ENCODE measurements around the gene MYRFL.

MYRFL gene

DNA sequence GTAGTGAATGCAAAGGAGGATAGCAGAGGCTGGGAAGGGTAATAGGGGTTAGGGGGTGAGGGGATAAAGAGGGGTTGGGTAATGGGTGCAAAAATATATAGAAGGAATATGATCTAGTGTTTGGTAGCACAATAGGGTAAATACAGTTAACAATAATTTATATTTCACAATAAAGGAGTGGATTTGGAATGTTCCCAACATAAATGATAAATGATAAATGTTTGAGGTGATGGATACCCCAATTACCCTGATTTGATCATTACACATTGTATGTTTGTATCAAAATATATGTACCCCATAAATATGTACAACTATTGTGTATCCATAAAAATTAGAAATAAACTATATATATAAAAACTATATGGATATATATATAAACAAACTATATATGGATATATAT is 999 bp upstream of the MYRFL start:
- H3K36me3 ChIP-seq (ENCODE audit: insufficient read depth, low read length) = no peaks in the 10 kb centered on the region
- peaks cover 14% of the 10 kb centered on the region for H3K4me1 ChIP-seq (ENCODE audit: control insufficient read depth, insufficient read depth, low read length)

DNA sequence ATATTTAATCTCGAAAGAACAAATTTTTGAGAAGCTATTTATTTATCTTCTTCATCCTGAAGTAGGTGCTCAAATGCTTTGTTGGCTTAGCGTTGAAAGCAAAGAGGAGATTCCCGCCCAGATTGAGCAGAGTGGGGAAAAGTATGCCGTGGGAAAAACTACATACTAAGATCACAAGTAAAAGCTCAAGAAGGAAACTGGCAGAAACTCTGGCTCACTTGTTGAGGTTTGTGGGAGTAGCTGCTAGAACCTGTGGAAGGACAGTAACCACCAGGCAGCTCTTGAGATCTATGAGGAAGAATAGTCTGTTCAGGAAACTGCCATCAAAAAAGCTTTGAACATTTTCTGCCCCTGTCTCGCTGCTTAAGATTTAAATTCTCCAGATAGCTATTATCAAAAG is 3.9 kb downstream of the MYRFL start:
- H3K27me3 ChIP-seq (ENCODE audit: control insufficient read depth, insufficient read depth, low read length) = no peaks in the 10 kb centered on the region
- H3K36me3 ChIP-seq (ENCODE audit: insufficient read depth, low read length) = no peaks in the 10 kb centered on the region
- H3K4me3 ChIP-seq (ENCODE audit: low read length) = no peak overlapping the region

More for the DNA sequence above, 999 bp upstream of the MYRFL start:
- Histone ChIP-seq H3K27me3 (ENCODE audit: control insufficient read depth, insufficient read depth, low read length) (no peaks in the 10 kb centered on the region), H3K4me3 (ENCODE audit: low read length) (no peak overlapping the region), H3K4me2 (ENCODE audit: low read length) (no peak overlapping the region), H3K9ac (ENCODE audit: low read depth, low read length) (no peak overlapping the region), H3K9me3 (replicated peaks; ENCODE audit: low read length) (no peaks in the 10 kb centered on the region)

DNA sequence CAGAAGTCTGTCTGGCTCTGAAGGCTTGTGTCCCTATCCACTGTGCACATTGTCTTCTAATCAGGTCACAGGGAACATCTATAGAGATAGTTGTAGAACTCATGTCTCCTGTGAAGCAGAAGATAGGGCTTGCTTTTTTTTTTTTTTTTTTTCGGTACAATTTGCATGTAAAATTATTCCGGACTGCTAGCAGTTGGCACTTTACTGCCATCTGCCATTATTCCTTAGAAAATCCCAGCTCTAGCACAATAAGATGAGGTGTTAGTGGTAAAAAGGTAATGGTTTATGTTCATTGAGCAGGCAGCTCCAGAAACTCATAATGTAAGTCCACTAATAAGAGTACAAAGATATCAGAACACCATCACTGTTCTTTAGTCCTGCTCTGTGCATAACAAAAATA is 8.7 kb downstream of the MYRFL start:
- Histone ChIP-seq H3K36me3 (ENCODE audit: insufficient read depth, low read length) (no peaks in the 10 kb centered on the region), H3K4me2 (ENCODE audit: low read length) (no peak overlapping the region), H3K9me3 (replicated peaks; ENCODE audit: low read length) (no peaks in the 10 kb centered on the region), H3K4me3 (ENCODE audit: low read length) (no peak overlapping the region), H3K27me3 (ENCODE audit: control insufficient read depth, insufficient read depth, low read length) (no peaks in the 10 kb centered on the region), H3K4me1 (ENCODE audit: control insufficient read depth, insufficient read depth, low read length) (no peaks in the 10 kb centered on the region), H3K9ac (ENCODE audit: low read depth, low read length) (no peak overlapping the region)

More for the DNA sequence above, 3.9 kb downstream of the MYRFL start:
- no peak overlapping the region for H3K4me2 ChIP-seq (ENCODE audit: low read length)
- no peaks in the 10 kb centered on the region for H3K4me1 ChIP-seq (ENCODE audit: control insufficient read depth, insufficient read depth, low read length)
- no peaks in the 10 kb centered on the region for H3K9me3 ChIP-seq (replicated peaks; ENCODE audit: low read length)
- no peak overlapping the region for H3K9ac ChIP-seq (ENCODE audit: low read depth, low read length)

DNA sequence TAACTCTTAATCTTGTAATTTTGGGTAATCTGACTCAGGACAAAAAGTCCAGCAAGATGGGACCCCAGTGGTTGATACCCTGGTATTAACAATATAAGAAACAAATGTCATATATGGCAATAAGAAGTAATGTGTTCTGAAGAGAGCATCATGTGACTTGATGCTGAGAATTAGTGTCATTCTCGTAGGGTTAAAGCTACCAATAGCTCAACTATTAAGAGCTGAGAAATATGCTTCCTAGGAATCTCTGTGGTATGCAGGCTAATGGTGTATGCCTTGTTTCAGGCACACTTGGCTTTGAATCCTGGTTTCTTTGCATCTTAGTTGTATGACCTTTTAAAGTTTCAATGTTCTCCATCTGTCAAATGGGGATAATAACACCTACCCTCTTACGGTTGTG is 9.1 kb downstream of the MYRFL start:
- no peak overlapping the region for H3K4me2 ChIP-seq (ENCODE audit: low read length)
- no peaks in the 10 kb centered on the region for H3K27me3 ChIP-seq (ENCODE audit: control insufficient read depth, insufficient read depth, low read length)
- no peaks in the 10 kb centered on the region for H3K9me3 ChIP-seq (replicated peaks; ENCODE audit: low read length)
- H3K4me1 ChIP-seq (ENCODE audit: control insufficient read depth, insufficient read depth, low read length) = no peaks in the 10 kb centered on the region
- no peaks in the 10 kb centered on the region for H3K36me3 ChIP-seq (ENCODE audit: insufficient read depth, low read length)
- H3K9ac ChIP-seq (ENCODE audit: low read depth, low read length) = no peak overlapping the region
- no peak overlapping the region for H3K4me3 ChIP-seq (ENCODE audit: low read length)

DNA sequence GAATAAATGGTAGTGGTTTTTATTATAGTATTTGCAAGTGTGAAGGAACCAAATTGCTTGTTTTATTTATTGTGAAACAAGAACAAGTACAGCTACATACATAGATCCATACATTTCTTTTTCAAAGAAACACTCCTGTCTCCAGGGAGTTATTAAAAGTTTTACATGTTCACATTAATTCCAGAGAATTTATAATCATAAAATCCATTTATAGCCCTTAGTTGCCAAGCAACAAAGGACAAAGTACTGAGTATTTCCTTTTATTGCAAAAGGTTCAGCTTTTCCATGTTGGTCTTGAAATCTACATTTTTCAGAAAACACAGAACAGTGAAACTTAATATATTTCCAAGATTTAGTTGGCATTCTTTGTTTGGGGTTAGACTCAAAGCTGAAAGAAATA is 9.5 kb downstream of the MYRFL start:
- H3K36me3 ChIP-seq (ENCODE audit: insufficient read depth, low read length) = no peaks in the 10 kb centered on the region
- no peak overlapping the region for H3K4me2 ChIP-seq (ENCODE audit: low read length)
- no peaks in the 10 kb centered on the region for H3K27me3 ChIP-seq (ENCODE audit: control insufficient read depth, insufficient read depth, low read length)
- no peak overlapping the region for H3K9ac ChIP-seq (ENCODE audit: low read depth, low read length)
- no peaks in the 10 kb centered on the region for H3K9me3 ChIP-seq (replicated peaks; ENCODE audit: low read length)
- no peaks in the 10 kb centered on the region for H3K4me1 ChIP-seq (ENCODE audit: control insufficient read depth, insufficient read depth, low read length)
- H3K4me3 ChIP-seq (ENCODE audit: low read length) = no peak overlapping the region

DNA sequence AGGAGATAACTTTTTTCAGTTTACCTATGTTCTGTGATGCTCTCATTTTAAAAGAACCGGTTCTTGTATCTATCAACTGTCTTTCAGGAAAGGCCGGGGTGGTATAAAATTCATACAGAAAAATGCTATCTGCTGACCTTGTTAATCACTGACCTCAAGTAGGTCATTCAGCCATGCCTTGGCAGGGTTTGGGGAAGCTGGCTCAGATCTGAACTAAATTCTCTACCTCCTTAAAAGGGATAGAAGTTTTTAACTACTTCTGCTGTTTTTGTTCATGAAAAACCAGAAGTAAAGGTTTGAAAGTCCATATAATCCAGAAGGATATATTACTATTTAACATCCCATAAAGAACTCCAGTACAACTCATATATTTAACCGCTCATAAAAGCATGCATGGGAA is 10.1 kb downstream of the MYRFL start:
- H3K9ac ChIP-seq (ENCODE audit: low read depth, low read length) = no peak overlapping the region
- no peak overlapping the region for H3K4me2 ChIP-seq (ENCODE audit: low read length)
- H3K4me1 ChIP-seq (ENCODE audit: control insufficient read depth, insufficient read depth, low read length) = no peaks in the 10 kb centered on the region

DNA sequence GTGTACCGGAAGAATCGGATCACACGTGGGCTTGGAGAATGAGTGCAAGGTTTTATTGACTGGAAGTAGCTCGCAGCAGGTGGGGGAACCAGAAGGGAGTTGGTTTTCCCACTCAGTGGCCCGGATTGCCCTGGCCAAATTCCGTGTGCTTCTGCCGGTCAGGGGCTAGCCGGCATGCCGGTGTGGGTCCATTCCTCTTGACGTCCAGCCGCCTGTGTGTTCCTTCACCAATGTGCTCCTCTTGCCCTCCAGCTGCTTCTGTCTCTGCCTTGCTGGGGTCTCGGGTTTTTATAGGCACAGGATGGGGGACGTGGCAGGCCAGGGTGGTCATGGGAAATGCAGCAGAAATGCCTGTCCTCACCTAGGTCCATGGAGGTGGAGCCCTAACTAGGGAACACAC is 11.0 kb downstream of the MYRFL start:
- no peak overlapping the region for H3K9ac ChIP-seq (ENCODE audit: low read depth, low read length)
- H3K4me1 ChIP-seq (ENCODE audit: control insufficient read depth, insufficient read depth, low read length) = no peaks in the 10 kb centered on the region
- H3K36me3 ChIP-seq (ENCODE audit: insufficient read depth, low read length) = no peaks in the 10 kb centered on the region
- H3K4me2 ChIP-seq (ENCODE audit: low read length) = no peak overlapping the region
- H3K4me3 ChIP-seq (ENCODE audit: low read length) = no peak overlapping the region
- H3K27me3 ChIP-seq (ENCODE audit: control insufficient read depth, insufficient read depth, low read length) = no peaks in the 10 kb centered on the region
- no peaks in the 10 kb centered on the region for H3K9me3 ChIP-seq (replicated peaks; ENCODE audit: low read length)

More for the DNA sequence above, 10.1 kb downstream of the MYRFL start:
- no peak overlapping the region for H3K4me3 ChIP-seq (ENCODE audit: low read length)
- H3K9me3 ChIP-seq (replicated peaks; ENCODE audit: low read length) = no peaks in the 10 kb centered on the region
- no peaks in the 10 kb centered on the region for H3K36me3 ChIP-seq (ENCODE audit: insufficient read depth, low read length)
- no peaks in the 10 kb centered on the region for H3K27me3 ChIP-seq (ENCODE audit: control insufficient read depth, insufficient read depth, low read length)

DNA sequence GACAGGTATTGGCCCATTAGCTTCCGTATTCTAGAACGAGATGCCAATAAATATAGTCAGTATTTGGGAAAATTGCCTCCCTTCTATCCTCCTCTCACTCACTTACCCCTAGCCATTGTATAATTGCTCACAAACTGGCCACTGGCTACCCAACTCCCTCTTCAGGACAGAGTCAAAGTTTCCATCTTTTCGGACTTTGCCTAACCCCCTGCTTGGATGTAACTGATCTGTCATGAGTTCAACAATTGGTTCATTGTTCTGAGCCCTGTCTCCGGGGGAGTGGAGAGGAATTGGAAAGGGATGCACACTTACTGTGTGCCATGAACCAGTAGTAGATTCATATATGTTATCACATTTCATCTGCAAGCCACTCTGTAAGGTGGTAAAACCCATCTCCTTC is 12.2 kb downstream of the MYRFL start:
- Histone ChIP-seq H3K9ac (ENCODE audit: low read depth, low read length) (no peak overlapping the region), H3K27me3 (ENCODE audit: control insufficient read depth, insufficient read depth, low read length) (no peaks in the 10 kb centered on the region), H3K9me3 (replicated peaks; ENCODE audit: low read length) (no peaks in the 10 kb centered on the region), H3K36me3 (ENCODE audit: insufficient read depth, low read length) (no peaks in the 10 kb centered on the region), H3K4me1 (ENCODE audit: control insufficient read depth, insufficient read depth, low read length) (no peaks in the 10 kb centered on the region), H3K4me3 (ENCODE audit: low read length) (no peak overlapping the region), H3K4me2 (ENCODE audit: low read length) (no peak overlapping the region)

DNA sequence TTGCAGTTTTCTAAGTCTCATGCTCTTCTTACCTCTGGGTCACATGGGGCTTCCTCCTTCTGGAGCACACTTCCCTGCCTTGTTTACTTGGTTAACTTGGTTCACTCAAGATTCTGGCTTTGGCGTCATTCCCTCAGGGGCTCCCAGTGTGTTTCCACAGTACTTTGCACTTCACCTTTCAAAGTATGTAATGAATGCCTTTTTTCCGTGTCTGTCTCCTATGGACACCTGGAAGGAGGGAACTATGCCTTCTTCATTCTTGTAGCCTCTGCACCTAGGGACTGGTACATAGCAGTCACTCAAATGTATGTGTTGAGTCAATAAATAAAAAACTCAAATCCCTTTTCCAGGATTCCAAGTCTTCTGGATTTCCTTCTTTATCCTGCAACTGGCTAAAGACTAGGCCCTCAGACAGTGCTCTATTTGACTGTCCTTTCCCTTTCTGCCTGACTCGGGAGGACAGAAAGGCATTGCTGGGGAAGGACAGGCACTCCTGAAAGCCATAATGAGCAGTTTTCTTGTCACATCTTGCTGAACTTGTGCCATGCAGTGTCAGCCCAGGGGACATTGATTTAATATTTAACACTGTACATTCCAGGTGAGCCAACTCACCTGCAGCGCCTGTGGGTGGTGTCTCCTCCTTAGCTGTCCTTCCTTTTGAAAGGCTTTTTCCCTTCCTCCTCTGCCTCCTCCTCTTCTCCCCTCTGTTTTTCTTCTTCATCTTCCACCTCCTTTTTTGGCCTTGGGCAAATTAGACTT is 12.8 kb downstream of the MYRFL start:
- H3K9me3 ChIP-seq (replicated peaks; ENCODE audit: low read length) = no peaks in the 10 kb centered on the region
- no peaks in the 10 kb centered on the region for H3K4me1 ChIP-seq (ENCODE audit: control insufficient read depth, insufficient read depth, low read length)
- H3K4me2 ChIP-seq (ENCODE audit: low read length) = no peak overlapping the region
- H3K4me3 ChIP-seq (ENCODE audit: low read length) = no peak overlapping the region
- no peaks in the 10 kb centered on the region for H3K36me3 ChIP-seq (ENCODE audit: insufficient read depth, low read length)
- no peak overlapping the region for H3K9ac ChIP-seq (ENCODE audit: low read depth, low read length)
- no peaks in the 10 kb centered on the region for H3K27me3 ChIP-seq (ENCODE audit: control insufficient read depth, insufficient read depth, low read length)

DNA sequence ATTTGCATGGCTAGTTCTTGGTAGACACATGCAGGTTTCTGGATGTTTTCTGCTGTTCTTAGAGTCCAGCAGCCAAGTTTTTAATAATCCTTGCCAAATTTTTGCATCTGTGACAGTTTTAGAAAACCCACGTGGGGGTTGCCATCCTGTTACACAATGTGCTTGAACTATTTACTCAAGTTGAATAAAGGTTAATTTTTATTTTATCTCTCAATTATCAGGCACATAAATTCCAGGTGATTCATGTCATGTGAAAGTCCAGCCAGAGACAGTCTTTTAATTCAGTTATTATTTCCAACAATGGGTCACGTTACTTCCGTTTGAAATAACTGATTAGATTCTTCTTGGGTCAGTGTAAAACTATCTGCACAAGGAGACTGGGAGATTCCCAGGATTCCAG is 15.7 kb downstream of the MYRFL start:
- Histone ChIP-seq H3K9ac (ENCODE audit: low read depth, low read length) (no peak overlapping the region), H3K4me1 (ENCODE audit: control insufficient read depth, insufficient read depth, low read length) (no peaks in the 10 kb centered on the region), H3K27me3 (ENCODE audit: control insufficient read depth, insufficient read depth, low read length) (no peaks in the 10 kb centered on the region), H3K36me3 (ENCODE audit: insufficient read depth, low read length) (no peaks in the 10 kb centered on the region), H3K4me2 (ENCODE audit: low read length) (no peak overlapping the region), H3K9me3 (replicated peaks; ENCODE audit: low read length) (no peaks in the 10 kb centered on the region), H3K4me3 (ENCODE audit: low read length) (no peak overlapping the region)

DNA sequence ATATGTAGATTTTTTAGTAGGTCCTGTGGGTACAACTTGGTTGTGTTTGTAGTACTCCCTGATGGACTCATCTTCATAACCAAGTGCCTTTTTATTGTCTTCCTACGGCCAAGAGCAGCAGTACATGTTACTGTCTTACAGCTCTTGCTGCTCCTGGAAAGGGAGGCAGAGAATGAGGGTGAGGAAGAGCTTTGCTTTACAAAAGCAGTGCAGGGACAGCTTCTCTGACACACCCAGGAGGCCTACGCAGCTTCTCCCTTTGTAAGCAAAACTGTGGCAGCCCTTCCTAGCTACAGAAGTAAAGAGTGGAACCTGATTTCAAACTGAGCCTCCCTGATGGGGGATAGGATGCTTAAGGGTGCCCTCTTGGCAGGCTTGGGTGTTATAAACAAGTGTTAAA is 18.6 kb downstream of the MYRFL start:
- no peaks in the 10 kb centered on the region for H3K27me3 ChIP-seq (ENCODE audit: control insufficient read depth, insufficient read depth, low read length)
- H3K4me3 ChIP-seq (ENCODE audit: low read length) = no peak overlapping the region
- H3K9me3 ChIP-seq (replicated peaks; ENCODE audit: low read length) = no peaks in the 10 kb centered on the region
- H3K36me3 ChIP-seq (ENCODE audit: insufficient read depth, low read length) = no peaks in the 10 kb centered on the region
- no peak overlapping the region for H3K4me2 ChIP-seq (ENCODE audit: low read length)
- H3K4me1 ChIP-seq (ENCODE audit: control insufficient read depth, insufficient read depth, low read length) = no peaks in the 10 kb centered on the region
- no peak overlapping the region for H3K9ac ChIP-seq (ENCODE audit: low read depth, low read length)

DNA sequence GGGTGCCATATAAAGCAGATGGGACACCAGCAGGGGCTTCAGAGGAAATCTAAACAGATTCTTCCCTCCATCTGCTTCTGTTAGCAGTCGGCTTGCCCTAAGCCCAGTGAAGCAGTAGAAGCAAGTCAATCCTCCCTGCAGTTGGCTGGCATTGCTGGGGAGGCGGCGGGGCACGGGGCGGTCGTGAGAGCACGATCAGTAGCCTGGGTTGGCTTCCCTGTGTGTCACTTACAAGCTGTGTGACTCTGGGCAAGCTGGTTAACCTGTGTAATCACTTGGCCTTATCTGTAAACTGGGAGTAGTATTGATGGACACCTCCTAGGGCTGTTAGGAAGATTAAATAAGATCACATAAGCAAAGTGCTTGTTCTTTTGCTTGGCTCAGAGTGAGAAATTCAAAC is 19.4 kb downstream of the MYRFL start:
- Histone ChIP-seq H3K4me1 (ENCODE audit: control insufficient read depth, insufficient read depth, low read length) (no peaks in the 10 kb centered on the region), H3K4me2 (ENCODE audit: low read length) (no peak overlapping the region)

More for the DNA sequence above, 19.4 kb downstream of the MYRFL start:
- no peak overlapping the region for H3K9ac ChIP-seq (ENCODE audit: low read depth, low read length)
- no peaks in the 10 kb centered on the region for H3K36me3 ChIP-seq (ENCODE audit: insufficient read depth, low read length)
- H3K9me3 ChIP-seq (replicated peaks; ENCODE audit: low read length) = no peaks in the 10 kb centered on the region
- no peak overlapping the region for H3K4me3 ChIP-seq (ENCODE audit: low read length)
- no peaks in the 10 kb centered on the region for H3K27me3 ChIP-seq (ENCODE audit: control insufficient read depth, insufficient read depth, low read length)
